ENCODE measurements around the gene ABHD17B. TPM values are rescaled to one million over a fixed set of nuclear protein-coding genes. Genes with fewer than 3 reads are reported as not detected.

The ABHD17B gene
- total and polyA plus RNA-seq, 10 of the 15 experiments (the other 5 are each of a cell fraction or from before 2014, with no cell fraction given) = 3.5 to 21.4 (median 16.6) TPM

DNA sequence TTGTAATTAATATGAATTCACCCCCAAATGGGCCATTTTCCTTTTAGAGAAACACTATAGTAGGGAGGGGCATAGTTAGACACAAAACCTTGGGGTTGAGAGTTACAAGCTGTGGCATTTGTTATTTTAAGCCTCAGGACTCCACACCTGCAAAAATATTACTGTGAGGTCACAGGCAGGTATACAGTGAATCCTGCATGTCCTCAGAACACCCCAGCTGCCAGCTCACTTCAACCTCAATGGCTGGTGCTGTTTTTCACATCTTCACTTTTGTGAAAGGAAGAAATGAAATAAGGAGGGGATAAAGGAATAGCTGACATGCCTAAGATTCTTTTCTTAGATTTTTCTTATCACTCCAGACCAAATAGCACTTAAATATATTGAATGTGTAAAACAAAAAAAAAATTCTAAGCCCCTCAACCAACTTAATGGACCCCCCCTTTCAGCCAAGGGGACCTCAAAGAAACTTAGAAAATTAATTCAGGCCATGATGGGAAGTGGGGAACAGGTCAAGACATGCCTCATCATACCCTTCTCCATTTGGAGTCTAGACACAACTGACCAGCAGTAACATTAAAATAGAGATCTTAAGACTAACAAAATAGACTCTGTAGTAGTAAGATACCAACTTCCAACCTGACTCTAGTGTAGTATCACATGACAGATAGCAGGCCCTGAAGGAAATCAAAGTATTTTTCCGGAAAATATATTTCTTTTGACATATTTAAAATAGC is 9.6 kb upstream of the ABHD17B start:
- no peaks in the 10 kb centered on the region for H3K27me3 ChIP-seq (replicated peaks in 1 of 2; ENCODE audit: control insufficient read depth in 2 of 2, insufficient read depth in 2 of 2, low read length in 1 of 2)
- FAIRE-seq (no peak), ATAC-seq (no peak), DNase-seq (ENCODE audit: low read depth, low spot score) (no peak)
- no peaks in the 10 kb centered on the region for H4K20me1 ChIP-seq (ENCODE audit: control insufficient read depth, insufficient read depth)
- H3K4me1 ChIP-seq (ENCODE audit: control insufficient read depth, insufficient read depth, low read length) = peaks cover 8% of the 10 kb centered on the region
- H3K4me2 ChIP-seq (ENCODE audit: control insufficient read depth, insufficient read depth) = no peak overlapping the region
- H3K4me3 ChIP-seq = no peak overlapping the region
- ChIA-PET RAD21 (ENCODE audit: unreplicated experiment) (interaction anchor here (1.4 to 1.6 kb wide), 2 partner anchors 11 to 17 kb away, joined by 3 read pairs; no protein-coding TSS in a partner anchor), POLR2A (interaction anchor here (1.0 kb wide), 1 partner anchor 10 kb away, joined by 3 read pairs; no protein-coding TSS in a partner anchor), SMC1A (ENCODE audit: uncharacterized antibody, unreplicated experiment) (interaction anchor here (1.2 kb wide), 1 partner anchor 17 kb away, joined by 3 read pairs; no protein-coding TSS in a partner anchor), CTCF (interaction anchor here (1.3 kb wide), 1 partner anchor 17 kb away, joined by 3 read pairs; no protein-coding TSS in a partner anchor)
- peaks cover 0 to 3% of the 10 kb centered on the region in 2 experiments; a peak in 2 of 4 replicates for H3K36me3 ChIP-seq (ENCODE audit: control insufficient read depth in 2 of 2, insufficient read depth in 2 of 2, low read length in 1 of 2)
- in situ Hi-C loops (cut with MboI) = loop anchor here (25.0 kb wide), 2 partner anchors 1508 to 1658 kb away; partner anchors contain the start of genes KLF9 and SMC5
- BruUV-seq (replicated peaks) = no TSS peak
- WGBS (ENCODE audit: insufficient coverage, insufficient replicate concordance, low lambda C conversion rate, missing lambda C conversion rate) = 4% methylated on average over 1 of the region's 1 CpG
- H3K9ac ChIP-seq (ENCODE audit: control insufficient read depth, insufficient read depth, low read length) = no peak overlapping the region
- H2AFZ ChIP-seq (ENCODE audit: control insufficient read depth, low read depth, low read length) = no peak overlapping the region
- peaks cover 38% of the 10 kb centered on the region for H3K79me2 ChIP-seq (ENCODE audit: control insufficient read depth, insufficient read depth, low read length)
- H3K27ac ChIP-seq (ENCODE audit: control insufficient read depth, insufficient read depth) = no peak overlapping the region
- no peak for TF ChIP-seq IKZF1 (conservative IDR thresholded peaks at IDR 0.05)
- no peak for TF ChIP-seq ZNF622 (IDR thresholded peaks at IDR 0.05)
- TF ChIP-seq, protein P1, sequence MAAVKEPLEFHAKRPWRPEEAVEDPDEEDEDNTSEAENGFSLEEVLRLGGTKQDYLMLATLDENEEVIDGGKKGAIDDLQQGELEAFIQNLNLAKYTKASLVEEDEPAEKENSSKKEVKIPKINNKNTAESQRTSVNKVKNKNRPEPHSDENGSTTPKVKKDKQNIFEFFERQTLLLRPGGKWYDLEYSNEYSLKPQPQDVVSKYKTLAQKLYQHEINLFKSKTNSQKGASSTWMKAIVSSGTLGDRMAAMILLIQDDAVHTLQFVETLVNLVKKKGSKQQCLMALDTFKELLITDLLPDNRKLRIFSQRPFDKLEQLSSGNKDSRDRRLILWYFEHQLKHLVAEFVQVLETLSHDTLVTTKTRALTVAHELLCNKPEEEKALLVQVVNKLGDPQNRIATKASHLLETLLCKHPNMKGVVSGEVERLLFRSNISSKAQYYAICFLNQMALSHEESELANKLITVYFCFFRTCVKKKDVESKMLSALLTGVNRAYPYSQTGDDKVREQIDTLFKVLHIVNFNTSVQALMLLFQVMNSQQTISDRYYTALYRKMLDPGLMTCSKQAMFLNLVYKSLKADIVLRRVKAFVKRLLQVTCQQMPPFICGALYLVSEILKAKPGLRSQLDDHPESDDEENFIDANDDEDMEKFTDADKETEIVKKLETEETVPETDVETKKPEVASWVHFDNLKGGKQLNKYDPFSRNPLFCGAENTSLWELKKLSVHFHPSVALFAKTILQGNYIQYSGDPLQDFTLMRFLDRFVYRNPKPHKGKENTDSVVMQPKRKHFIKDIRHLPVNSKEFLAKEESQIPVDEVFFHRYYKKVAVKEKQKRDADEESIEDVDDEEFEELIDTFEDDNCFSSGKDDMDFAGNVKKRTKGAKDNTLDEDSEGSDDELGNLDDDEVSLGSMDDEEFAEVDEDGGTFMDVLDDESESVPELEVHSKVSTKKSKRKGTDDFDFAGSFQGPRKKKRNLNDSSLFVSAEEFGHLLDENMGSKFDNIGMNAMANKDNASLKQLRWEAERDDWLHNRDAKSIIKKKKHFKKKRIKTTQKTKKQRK (IDR thresholded peaks at IDR 0.05; ENCODE audit: low read depth, low read length) = no peak
- no peak for TF ChIP-seq CREB1 (IDR thresholded peaks at IDR 0.05; ENCODE audit: low read depth)
- no peak for TF ChIP-seq GATAD2B (conservative IDR thresholded peaks at IDR 0.05; ENCODE audit: low read depth)
- TF ChIP-seq CREM (IDR thresholded peaks at IDR 0.05; ENCODE audit: low read depth) = no peak
- no peak for TF ChIP-seq YY1 (IDR thresholded peaks at IDR 0.05; ENCODE audit: low read depth, low read length)
- no peak for TF ChIP-seq RB1 (IDR thresholded peaks at IDR 0.05; ENCODE audit: borderline replicate concordance)
- TF ChIP-seq ZBED1 (IDR thresholded peaks at IDR 0.05; ENCODE audit: borderline replicate concordance) = no peak
- TF ChIP-seq, protein P2, sequence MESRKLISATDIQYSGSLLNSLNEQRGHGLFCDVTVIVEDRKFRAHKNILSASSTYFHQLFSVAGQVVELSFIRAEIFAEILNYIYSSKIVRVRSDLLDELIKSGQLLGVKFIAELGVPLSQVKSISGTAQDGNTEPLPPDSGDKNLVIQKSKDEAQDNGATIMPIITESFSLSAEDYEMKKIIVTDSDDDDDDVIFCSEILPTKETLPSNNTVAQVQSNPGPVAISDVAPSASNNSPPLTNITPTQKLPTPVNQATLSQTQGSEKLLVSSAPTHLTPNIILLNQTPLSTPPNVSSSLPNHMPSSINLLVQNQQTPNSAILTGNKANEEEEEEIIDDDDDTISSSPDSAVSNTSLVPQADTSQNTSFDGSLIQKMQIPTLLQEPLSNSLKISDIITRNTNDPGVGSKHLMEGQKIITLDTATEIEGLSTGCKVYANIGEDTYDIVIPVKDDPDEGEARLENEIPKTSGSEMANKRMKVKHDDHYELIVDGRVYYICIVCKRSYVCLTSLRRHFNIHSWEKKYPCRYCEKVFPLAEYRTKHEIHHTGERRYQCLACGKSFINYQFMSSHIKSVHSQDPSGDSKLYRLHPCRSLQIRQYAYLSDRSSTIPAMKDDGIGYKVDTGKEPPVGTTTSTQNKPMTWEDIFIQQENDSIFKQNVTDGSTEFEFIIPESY (IDR thresholded peaks at IDR 0.05) = no peak
- no peak for TF ChIP-seq BRCA1 (IDR thresholded peaks at IDR 0.05; ENCODE audit: low read depth, low read length)
- TF ChIP-seq YBX1 (IDR thresholded peaks at IDR 0.05) = no peak
- no peak for TF ChIP-seq SRF (IDR thresholded peaks at IDR 0.05; ENCODE audit: low read depth in 2 of 2, low read length in 2 of 2)
- no peak for TF ChIP-seq ZSCAN29 (IDR thresholded peaks at IDR 0.05)
- no peak for TF ChIP-seq SIN3A (IDR thresholded peaks at IDR 0.05; ENCODE audit: low read depth, low read length)
- no peak for TF ChIP-seq EGR1 (IDR thresholded peaks at IDR 0.05; ENCODE audit: borderline replicate concordance in 1 of 2, low read depth in 2 of 2, low read length in 2 of 2)
- no peak for TF ChIP-seq JUND (IDR thresholded peaks at IDR 0.05; ENCODE audit: low read depth, low read length)
- intact Hi-C loops (cut with micrococcal nuclease; ENCODE audit: unreplicated experiment) = no loop called here
- H3K9me3 ChIP-seq (replicated peaks; ENCODE audit: control insufficient read depth, insufficient read depth, low read length) = peaks cover 4% of the 10 kb centered on the region; the same call in 2 of the 3 replicates
